Measurements from ENCODE around the gene EFNA2. TPM values are rescaled to one million over a fixed set of nuclear protein-coding genes. Genes with fewer than 3 reads are reported as not detected.

EFNA2 gene
- polyA plus RNA-seq, 1 donor (not counting 4 experiments of a cell fraction or from before 2014, with no cell fraction given), result not detected

DNA sequence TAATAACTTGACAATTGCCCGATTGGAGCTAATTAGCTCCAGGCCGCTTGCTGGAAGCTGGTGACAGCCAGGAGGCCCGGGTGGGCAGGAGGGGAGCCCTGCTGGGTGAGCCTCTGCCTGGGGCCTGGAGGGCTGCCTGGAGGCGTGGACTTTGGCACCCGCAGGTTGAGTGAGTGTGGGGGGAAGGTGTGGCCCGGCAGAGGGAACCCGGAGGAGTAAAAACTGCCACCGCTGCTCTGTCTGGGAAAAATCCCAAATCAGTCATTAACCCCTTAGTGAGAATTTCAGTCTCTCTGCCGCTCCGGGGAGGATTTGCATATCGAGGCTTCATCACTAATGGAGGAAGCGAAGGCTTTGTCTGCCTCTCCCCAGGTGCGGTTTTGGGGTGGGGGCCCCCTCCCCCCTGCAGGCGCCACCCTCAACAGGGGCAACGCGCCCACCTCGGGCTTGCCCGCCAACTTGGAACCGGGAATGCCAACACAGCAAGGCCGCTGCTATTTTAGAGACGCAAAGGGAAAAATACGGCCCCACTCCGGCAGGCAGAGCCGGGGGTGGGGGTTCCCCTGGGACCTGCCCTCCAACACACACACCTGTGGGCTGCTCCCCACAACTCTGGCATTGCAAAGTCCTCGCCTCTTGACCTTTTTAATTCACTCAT lies 6.2 kb downstream of the EFNA2 start:
- Histone ChIP-seq H3K27ac (ENCODE audit: control insufficient read depth, insufficient read depth, low read length) (no peak overlapping the region), H3K9me3 (ENCODE audit: control insufficient read depth, low read depth, low read length) (no peaks in the 10 kb centered on the region), H3K4me1 (ENCODE audit: control insufficient read depth, extremely low read depth, insufficient read depth, low read length) (no peaks in the 10 kb centered on the region), H3K4me2 (ENCODE audit: control insufficient read depth, extremely low read depth, insufficient read depth, low read depth, low read length) (no peak overlapping the region), H3K4me3 (ENCODE audit: control insufficient read depth in 2 of 3, extremely low read depth in 1 of 3, insufficient read depth in 2 of 3, low read depth in 1 of 3, low read length in 3 of 3) (no peak overlapping the region), H3K27me3 (ENCODE audit: control insufficient read depth, extremely low read depth, insufficient read depth, low read length) (peaks cover 86% of the 10 kb centered on the region), H3K9me1 (ENCODE audit: control insufficient read depth, extremely low read depth, insufficient read depth, low read length) (no peaks in the 10 kb centered on the region), H3K9ac (ENCODE audit: control insufficient read depth, extremely low read depth, insufficient read depth, low read length) (no peak overlapping the region), H2AFZ (ENCODE audit: control insufficient read depth, low read length) (no peak overlapping the region), H3K79me2 (ENCODE audit: control insufficient read depth, insufficient read depth, low read length) (no peaks in the 10 kb centered on the region), H3K36me3 (ENCODE audit: control insufficient read depth in 2 of 2, extremely low read depth in 1 of 2, insufficient read depth in 2 of 2, low read length in 2 of 2) (no peaks in the 10 kb centered on the region), H4K20me1 (ENCODE audit: control insufficient read depth, extremely low read depth, insufficient read depth, low read length) (no peaks in the 10 kb centered on the region)
- FAIRE-seq (no peak), DNase-seq (ENCODE audit: low read depth, low spot score) (no peak)
- TF ChIP-seq EZH2 (IDR thresholded peaks at IDR 0.05; ENCODE audit: low read length) (peak; percentile 17), CTCF (optimal IDR thresholded peaks at IDR 0.05 in 1 of 3, IDR thresholded peaks at IDR 0.05 in 1 of 3, conservative IDR thresholded peaks at IDR 0.05 in 1 of 3; ENCODE audit: extremely low read depth in 1 of 3, insufficient read depth in 2 of 3, low read length in 3 of 3) (no peak)
- dilution Hi-C loops (cut with MboI; ENCODE audit: extremely low pct_ligation_motif_present, low sequenced_read_pairs), result no loop called here

GRCh38 chr19:1292419-1293151 lies 6.9 kb downstream of the EFNA2 start:
- Histone ChIP-seq H3K36me3 (ENCODE audit: control insufficient read depth in 2 of 2, extremely low read depth in 1 of 2, insufficient read depth in 2 of 2, low read length in 2 of 2) (no peaks in the 10 kb centered on the region), H3K9ac (ENCODE audit: control insufficient read depth, extremely low read depth, insufficient read depth, low read length) (no peak overlapping the region), H3K27me3 (ENCODE audit: control insufficient read depth, extremely low read depth, insufficient read depth, low read length) (peaks cover 79% of the 10 kb centered on the region), H3K4me3 (ENCODE audit: control insufficient read depth in 2 of 3, extremely low read depth in 1 of 3, insufficient read depth in 2 of 3, low read depth in 1 of 3, low read length in 3 of 3) (no peak overlapping the region), H4K20me1 (ENCODE audit: control insufficient read depth, extremely low read depth, insufficient read depth, low read length) (no peaks in the 10 kb centered on the region), H3K4me2 (ENCODE audit: control insufficient read depth, extremely low read depth, insufficient read depth, low read depth, low read length) (no peak overlapping the region), H3K9me3 (ENCODE audit: control insufficient read depth, low read depth, low read length) (no peaks in the 10 kb centered on the region), H3K79me2 (ENCODE audit: control insufficient read depth, insufficient read depth, low read length) (no peaks in the 10 kb centered on the region), H3K27ac (ENCODE audit: control insufficient read depth, insufficient read depth, low read length) (no peak overlapping the region), H3K9me1 (ENCODE audit: control insufficient read depth, extremely low read depth, insufficient read depth, low read length) (no peaks in the 10 kb centered on the region), H2AFZ (ENCODE audit: control insufficient read depth, low read length) (no peak overlapping the region), H3K4me1 (ENCODE audit: control insufficient read depth, extremely low read depth, insufficient read depth, low read length) (no peaks in the 10 kb centered on the region)
- DNase-seq (ENCODE audit: low read depth, low spot score), result no peak
- no peak for TF ChIP-seq EZH2 (IDR thresholded peaks at IDR 0.05; ENCODE audit: low read length)
- no peak for TF ChIP-seq CTCF (optimal IDR thresholded peaks at IDR 0.05 in 1 of 3, IDR thresholded peaks at IDR 0.05 in 1 of 3, conservative IDR thresholded peaks at IDR 0.05 in 1 of 3; ENCODE audit: extremely low read depth in 1 of 3, insufficient read depth in 2 of 3, low read length in 3 of 3)
- no peak for FAIRE-seq
- dilution Hi-C loops (cut with MboI; ENCODE audit: extremely low pct_ligation_motif_present, low sequenced_read_pairs), result no loop called here
